Activated CD4-positive, alpha-beta T cell treated with anti-CD3 and anti-CD28 coated beads for 4 hours (primary cell): ENCODE results near the gene LENEP.

Experiments used
- DNase-seq, 2 donors: peaks; one replicate each; pipeline ENCODE4 v3.0.0-alpha.2; 2020

The LENEP gene

DNA sequence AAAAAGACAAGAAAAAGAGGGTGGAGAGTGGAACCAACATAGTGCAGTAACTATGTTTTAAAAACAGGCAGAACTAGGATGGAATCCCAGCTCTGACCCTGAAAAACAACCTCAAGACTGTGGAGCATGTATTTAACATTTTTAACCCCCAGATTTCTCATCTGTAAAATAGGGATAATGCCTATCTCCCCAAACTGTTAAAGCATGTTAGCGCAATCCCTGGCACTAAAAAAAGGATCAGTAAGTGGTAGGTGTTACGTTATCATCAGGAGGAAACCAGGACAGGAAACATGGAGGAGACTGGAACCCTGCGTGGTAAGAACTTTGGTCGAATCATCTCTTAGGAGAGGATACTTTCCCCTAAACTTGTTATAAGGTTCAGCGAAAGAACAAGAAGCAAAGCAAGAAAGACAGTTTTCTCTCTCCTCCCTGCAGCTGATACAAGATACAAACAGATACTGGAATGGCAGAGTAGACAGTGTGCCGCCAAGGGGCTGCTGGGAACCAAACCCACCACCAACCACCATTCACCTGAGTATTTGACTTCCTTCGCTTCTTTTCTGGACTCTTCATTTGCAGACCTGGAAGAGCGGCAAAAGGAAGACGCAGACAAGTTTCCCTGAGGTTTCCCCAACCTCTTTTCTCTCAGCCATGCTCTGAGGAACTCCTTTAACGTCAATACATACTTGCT lies 32.8 kb upstream of the LENEP start:
- no peak for DNase-seq

DNA sequence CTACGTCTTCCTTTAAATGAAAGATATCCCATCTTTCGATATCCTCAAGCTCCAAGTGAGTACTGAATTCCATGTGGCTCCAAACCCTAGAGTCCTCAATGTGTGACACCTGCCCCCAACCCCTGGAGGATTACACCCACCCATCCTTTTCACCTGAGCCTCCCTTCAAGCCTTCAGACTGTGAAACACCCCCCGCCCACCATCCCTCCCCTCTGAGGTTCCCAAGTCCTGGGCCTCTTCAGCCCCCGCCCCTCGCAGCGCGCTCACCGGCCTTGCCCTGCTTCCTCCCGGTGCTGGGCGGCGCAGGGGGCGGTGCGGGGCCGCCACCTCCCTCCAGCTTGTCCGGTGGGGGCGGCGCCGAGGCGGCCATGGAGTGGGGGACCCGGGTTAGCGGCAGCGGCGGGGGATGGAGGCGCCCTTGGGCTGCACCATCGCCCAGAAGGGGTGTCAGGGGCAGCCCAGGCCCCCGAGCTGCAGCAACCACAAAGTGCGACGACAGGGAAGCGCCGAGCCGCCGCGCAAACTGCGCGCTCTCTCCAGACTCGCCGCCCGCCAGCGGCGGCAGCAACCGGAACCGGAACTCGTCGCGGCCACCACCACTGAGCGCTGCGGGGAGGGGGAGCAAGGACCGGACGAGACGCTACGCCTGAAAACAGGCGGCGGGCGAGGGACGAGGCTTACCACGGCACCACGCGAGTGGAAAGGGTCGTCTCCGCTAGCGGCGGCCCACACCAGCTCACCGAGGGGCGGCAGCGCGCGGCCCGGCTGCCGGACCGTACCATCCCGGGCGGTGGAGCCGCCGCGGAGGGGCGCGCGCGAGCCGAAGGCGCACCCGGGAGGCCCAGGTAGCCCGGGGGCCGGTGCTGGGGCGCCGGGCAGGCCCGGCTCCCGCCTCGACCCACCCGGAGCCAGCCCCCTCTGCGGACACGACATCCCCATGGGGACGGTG lies 31.9 kb upstream of the LENEP start, which contains the start of gene PYGO2:
Gene PYGO2 (minus strand): TSS at position 576 of the 949 bp plus-strand sequence. CDS start 206 bp downstream, at position 370.
- DNase-seq, result peak; percentile 71 to 80

DNA sequence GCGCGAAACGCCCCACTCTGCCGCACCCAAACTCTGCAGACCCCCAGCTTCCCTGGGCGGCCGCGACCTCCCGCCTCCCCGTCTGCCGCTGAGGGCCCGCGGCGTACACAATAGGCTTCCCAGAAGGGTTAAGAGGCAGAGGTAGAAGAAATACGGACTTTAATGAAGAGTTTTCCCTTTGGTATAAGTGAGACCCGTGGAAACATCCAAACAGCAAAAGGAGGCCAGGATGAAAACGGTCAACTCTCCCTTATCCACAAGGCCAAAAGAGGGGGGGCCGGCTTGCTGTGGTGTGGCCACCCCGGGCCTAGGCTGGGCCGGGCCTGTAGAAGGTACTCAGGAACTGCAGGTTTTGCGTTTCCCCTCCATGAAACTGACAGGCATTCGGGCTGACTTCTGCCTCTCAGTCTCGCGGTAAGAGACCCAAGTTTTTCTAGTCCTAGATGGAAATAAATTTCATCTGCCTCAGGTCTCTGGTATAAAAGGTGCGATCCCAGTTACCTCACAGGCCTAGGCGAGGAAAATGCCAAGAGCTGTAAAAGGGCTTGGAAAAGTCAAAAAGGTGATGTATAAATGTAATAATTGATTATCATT lies 31.1 kb upstream of the LENEP start:
- DNase-seq, result no peak

DNA sequence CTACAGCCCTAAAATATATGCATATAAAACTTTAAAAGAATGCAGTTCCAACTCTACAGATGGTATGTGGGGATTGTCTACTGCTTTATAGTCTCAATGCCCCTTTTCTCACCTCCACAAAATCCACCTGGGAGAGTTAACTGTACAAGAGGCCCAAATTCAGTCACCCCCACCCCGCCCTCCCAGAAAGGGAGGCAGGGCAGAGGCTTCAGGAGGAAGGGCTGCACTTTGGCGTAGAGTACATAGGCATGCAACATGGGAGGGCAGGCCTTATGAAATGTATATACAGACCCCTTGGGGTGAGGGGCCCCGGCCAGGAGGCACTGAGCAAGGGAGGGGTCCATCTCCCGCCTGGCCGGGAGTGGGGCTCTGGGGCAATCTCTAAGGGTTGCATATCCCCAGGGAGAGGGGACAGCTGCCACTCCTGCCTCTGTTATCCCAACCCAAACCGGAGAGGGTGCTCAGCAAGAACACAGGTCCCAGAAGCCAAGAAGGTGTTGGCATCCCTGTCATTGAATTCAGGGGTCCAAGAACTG lies 30.5 kb upstream of the LENEP start:
- no peak for DNase-seq

DNA sequence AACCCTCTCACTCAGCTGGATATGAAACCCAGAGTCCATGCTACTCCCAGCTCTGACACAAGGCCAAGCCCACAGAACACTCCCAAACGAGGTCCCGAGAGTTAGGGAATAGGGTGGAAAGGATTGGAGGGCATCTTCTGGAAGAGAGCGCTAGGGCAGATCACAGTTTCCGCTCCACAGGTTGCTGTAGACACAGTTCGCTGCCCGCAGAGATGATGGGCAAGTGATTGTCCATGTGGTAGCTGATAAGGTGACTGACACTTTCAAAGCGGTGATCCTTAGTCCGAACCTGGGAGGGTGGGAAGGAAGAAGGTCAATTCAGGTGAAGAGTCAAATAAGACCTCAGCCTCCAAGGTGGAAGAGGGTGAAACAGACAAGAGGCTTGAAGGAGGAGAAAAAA lies 29.7 kb upstream of the LENEP start:
- no peak for DNase-seq

DNA sequence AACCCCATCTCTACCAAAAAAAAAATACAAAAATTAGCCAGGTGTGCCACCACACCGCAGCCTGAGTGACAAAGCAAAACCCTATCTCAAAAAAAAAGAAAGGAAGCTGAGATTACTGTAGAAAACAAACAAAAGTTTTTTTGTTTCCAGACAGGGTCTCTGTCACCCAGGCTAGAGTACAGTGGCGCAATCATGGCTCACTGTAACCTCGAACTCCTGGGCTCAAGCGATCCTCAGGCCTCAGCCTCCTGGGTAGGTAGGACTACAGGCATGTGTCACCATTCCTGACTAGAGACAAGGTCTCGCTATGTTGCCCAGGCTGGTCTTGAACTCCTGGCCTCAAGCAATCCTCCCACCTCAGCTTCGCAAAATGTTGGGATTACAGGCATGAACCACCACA lies 29.0 kb upstream of the LENEP start:
- DNase-seq, result no peak

DNA sequence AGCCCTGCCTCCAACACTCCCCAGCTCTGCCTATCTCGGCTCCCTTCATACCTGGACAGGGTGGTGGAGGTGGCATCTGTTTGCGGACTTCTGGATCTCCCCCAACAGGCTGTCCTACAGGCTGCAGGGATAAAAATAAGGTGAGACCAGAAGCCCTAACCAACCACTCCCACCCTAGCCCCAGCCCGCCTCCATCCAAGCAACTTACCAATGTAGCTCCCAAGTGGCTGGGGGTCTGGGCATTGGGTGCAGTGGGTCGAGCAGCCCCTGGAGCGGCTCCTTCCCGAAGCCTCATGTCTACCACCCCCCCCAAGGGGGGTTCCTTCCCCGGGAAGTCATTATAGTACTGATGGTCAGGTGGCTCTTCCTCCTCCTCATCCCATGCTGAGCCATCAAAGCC lies 27.3 kb upstream of the LENEP start:
- DNase-seq, result no peak

DNA sequence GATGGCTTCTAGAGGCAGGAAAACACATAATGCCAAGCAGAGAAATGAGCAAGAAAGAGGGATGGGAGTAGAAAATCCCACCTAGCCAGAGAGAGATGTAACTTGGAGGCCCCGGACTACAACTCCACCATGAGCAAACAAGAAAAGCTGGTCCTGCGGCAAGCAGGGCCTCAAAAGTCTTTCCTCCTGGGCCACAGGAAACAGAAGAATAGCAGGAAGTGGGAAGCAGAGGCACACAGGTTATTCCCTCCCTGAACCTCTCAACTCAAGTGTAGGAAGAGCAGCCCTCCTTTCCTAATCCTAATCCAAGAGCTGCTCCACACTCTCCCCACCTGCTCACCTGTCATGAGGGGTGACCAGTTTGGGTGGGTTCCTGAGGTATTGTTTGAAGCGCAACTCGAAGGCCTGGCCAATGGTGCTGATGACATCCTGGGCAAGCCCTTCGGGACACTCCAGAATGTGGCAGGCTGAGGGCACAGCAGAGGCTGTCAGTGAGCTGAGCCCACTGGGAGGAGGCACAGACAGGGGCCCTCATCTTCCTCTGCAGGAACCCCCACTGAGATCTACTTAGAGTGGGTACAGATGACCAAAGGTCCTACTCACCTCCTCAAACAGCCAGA lies 25.9 kb upstream of the LENEP start:
- no peak for DNase-seq

DNA sequence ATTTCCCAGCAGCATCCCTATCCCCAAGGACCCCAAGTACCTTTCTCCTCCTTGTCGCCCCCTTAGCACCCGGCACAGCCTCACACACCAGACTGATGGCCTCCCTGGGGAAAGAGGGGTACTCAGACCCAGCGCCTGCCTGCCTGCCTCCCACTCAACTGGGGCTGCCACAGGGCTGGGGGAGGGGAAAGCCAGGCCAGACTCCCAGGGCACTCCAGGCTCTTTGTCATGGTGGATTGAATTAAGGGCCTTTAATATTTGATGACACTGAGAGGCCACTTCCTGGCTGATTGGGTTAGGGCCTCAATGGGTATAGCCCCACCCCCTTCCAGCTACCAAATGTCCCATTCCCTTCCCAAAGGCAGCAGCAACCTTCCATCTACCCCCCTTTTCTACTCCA lies 24.7 kb upstream of the LENEP start:
- DNase-seq, result no peak

DNA sequence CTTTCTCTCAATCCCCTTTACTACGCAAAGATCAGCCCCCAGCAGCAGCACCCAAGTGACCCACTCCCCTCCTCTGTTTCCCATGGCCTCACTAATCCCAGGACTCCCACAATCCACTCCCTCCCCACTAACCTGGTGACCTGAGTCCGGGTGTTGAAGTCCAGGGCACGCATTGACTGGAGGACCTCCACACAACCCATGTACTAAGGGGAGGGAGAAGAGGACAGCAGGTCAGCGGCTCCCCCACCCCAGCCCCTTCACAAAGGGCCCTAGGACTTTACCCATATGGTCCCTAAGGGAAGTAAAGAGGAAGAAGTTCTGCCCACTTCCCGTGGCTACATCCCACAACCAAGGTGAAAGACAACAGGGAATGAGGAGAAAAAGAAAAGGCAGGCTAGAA lies 24.1 kb upstream of the LENEP start:
- DNase-seq, result no peak

DNA sequence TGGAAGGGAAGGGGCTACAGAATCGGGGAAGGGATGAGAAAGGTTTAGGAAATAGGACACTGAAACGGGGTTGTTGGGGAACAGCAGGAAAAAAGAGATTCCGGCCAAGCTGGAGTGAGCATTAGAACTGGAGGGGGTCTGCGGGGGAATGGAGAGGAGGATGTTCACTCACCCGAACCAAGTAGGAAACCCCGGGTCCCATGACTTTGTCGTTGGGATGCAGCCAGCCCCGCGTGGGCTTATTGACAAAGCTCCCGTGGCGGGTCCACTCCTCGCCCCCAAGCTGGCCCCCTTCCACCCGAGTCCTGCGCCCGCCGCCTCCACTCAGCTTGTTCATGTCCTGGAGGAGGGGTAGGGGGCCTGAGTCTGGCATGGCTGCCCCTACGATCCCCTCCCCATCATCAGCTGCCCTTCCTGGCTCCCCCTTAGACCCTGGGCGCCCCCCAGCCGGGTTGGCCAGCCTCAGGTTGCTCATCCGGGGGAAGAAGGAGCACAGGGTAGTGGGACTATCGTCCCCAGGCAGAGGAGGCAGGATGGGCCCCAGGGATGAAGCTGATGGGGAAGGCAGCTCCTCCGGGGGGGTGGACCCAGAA lies 23.4 kb upstream of the LENEP start:
- DNase-seq, result no peak

DNA sequence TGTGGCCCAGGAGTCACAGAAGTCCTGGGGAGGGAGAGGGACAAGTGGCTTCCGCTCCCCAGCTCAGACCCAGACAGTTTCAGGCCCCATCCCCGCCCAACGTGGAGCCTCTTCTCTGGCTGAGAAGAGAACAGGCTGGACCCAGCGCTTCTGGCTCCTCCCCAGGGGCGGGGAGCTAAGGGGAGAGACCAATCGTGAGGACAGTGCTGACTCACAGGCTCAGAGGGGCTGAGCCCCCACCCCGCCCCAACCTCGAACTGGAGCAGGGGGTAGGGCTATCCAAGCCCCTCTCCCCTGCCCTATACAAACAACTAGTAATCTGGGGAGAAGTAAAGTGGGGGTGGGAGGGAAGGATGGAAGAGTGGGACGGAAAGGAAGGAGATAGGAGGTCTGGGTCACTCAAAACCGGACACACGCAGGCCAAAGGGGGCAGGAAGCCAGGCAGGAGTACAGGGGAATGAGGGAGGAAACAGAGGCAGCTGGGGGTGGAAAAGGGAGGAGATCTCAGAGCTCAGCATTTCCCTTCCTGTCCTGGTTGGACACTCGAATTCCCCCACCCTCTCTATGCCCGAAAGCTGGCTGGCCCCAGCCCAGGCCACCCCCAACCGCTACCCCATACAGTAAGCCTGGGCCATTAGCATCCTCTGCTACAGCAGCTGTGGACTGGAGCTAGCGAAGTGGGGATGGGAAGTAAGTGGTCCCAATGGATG lies 22.6 kb upstream of the LENEP start, which contains the start of gene SHC1:
Gene SHC1 (minus strand): TSS at position 117 of the 710 bp plus-strand sequence. CDS start 221 bp downstream, outside the sequence.
- DNase-seq, result peak; percentile 29 to 35

DNA sequence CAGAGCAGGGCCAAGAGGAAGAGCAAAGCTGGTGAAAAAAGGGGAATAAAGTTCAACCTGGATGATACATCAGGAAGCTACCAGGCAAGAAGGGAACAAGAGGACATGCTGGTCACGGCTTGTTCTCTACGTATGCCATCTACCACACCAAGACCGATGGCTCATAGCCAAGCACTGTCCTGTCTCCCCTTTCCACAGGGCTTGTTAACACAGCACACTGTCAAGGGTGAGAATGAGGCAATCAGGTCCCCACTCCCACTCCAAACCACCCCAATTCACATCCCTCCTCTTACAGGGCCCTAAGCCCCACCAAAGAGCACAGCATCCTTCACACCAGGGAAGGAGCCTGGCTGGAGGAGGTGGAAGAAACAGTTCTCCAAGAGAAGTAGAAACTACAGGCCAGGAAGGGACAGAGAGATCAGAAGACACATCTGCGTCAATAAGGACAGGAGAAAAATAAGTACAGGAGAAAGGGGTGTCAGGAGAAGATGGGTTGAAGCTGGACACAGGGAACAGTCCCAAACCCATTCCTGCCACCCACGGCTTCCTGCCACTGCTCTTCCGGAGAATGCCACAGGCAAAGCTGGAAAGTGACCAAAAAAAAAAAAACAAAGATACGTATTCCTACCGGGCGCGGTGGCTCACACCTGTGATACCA lies 21.9 kb upstream of the LENEP start:
- DNase-seq, result no peak

DNA sequence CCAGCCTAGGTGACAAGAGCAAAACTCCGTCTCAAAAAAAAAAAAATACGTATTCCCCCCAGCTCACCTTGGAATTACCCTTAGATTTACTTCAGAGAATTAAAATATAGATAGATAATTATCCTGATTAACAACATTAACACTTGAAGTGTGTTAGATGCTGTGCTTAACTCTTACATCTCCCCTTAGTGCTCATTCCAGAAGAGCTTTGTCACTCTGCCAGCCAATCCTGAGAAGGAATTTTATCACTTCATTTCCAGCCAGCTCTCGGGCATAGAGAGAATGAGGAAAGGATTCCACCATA lies 21.2 kb upstream of the LENEP start:
- DNase-seq, result no peak

DNA sequence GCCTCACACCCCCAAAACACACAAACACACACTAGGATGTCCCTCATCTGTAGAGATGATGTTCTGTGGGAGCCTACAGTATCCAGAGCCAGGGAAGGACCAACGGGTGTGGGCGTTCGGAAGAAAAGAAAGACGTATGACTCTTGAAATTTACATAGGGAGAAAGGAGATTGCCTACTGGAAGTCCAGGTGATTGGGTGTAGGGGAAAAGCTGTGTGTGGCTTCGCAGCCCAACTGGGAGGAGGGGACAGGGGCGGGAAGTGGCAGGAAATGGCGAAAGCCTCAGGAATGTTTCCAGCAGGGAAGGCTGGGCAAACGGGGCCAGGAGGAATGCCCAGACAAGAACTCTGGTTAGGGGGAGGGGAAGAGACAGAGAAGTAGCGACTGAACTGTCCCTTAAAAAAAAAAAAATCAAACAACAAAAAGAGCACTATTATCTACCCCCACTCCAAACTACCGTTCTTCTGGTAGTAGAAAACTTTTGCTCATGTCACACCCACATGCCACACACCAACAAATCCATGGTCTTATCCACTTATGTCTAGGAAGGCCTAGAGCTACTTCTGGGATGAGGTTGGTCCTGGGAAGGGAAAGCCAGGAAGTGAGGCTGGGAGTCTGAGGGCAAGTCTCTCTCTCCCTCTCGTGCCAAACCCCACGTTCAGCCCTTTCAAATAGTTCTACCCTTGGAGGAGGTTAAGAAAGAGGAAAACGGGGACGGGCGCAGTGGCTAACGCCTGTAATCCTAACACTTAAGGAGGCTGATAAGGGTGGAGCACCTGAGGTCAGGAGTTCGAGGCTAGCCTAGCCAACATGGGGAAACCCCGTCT lies 20.7 kb upstream of the LENEP start:
- DNase-seq, result no peak

DNA sequence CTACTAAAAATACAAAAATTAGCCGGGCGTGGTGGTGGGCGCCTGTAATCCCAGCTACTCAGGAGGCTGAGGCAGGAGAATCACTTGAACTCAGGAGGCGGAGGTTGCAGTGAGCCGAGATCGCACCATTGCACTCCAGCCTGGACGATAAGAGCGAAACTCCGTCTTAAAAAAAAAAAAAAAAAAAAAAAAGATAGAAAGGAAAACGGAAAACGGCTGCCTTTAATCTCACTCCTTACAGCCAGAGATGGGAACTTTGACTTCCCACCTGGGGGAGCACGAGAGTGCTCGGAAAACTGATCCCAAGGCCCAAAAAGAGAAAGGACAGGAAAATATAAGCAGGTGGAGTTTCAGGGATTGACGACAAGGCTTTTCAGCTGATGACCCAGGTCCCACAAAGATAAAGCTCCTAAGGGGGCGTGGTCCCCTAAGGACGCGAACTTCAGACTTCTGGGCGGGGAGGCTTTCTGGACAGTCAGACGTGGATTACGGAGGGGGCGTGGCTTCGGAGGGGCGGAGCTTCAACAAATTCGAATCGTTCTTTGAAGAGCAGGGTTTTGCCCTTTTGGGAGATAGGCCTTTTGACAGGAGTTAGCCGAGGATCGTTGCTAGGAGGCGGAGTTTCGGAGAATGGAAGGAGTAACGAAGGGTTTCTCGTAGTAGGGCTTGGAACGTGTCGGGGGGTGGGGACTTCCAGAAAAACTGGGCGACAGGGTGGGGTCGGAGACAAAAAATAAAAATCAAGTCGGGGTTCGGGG lies 19.9 kb upstream of the LENEP start:
- DNase-seq, result peak; percentile 88 to 94

DNA sequence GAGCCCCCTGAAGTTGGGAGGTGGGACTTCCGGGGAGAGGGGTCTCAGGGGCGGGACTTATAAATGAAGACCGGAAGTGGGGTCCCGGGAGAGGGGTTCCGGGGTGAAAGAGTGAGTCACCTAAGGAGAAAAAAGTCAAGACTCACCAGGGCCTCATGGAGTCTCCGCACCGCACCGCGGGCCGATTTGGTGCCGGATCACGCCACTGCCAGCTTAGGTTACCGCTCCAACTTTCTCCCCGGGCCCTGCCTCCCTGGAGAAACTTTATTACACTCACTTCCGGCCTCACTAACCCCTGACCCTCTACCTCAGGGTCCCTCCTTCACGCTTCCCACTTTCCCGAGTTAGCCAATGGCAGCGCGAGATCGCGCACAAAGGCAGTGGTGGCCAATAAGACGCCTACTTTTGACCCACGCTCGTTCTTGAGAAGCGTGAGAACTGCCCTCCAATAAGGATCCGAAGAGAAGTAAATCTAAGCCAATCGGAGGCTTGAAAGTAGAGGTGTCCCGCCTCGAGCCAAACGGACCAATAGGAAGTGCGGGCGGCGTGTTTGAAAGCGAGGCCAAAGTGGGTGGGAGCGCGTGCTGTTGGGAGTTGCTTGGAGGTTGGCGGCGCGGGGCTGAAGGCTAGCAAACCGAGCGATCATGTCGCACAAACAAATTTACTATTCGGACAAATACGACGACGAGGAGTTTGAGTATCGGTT lies 19.1 kb upstream of the LENEP start, which contains the start of gene CKS1B:
Gene CKS1B (plus strand): TSS at position 580 of the 706 bp plus-strand sequence. CDS start 65 bp downstream, at position 645.
- DNase-seq, result peak; percentile 95 to 97

DNA sequence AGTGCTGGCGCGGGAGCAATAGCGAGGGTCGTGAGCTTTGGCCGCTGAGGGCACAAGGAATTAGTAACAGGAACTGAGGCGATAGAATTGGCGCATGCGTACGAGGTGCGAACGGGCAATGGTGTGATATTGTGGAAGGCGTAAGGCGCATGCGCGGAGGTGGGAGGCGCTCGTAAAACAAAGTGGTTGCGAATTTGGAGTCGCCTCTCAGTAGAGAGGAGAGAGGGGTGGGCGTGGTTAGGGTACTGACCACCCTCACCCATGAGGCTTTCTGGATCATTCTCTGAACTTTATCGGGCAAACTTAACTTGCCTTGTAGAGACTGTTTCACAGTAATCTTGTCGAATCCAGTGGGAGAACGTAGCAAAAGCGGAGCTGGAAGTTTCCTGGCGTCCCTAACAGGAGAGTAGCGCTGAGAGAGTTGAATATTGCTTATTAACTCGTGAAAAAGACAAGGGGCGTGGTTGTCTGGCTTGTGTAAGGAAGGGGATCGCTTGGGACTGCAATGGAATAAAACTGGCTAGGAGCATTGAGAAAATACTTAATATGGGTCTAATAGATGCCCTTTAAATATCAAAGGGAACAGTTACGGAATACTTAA lies 18.5 kb upstream of the LENEP start:
- peak; percentile 92 to 97 for DNase-seq
